Breast epithelium (tissue), 4 donors: Measurements from ENCODE around the gene NUTF2. TPM values are rescaled to one million over a fixed set of nuclear protein-coding genes. Genes with fewer than 3 reads are reported as not detected.

Experiments
- DNase-seq, 2 donors: peaks; one replicate each; pipeline ENCODE4 v3.0.0-alpha.2; 2019; ENCODE audit warnings: low spot score in 2 of 2
- H3K27ac ChIP-seq, 2 donors: fragments of 200-600 bp; sonication (generic) in 1 of 2; one replicate each; pipeline ENCODE4 v1.5.1; 2016 to 2019; ENCODE audit warnings: mild to moderate bottlenecking in 1 of 2
- H3K27me3 ChIP-seq, 2 donors: fragments of 200-600 bp; sonication (generic) in 1 of 2; one replicate each; pipeline versions ENCODE4 v1.5.1 to v1.6.0; 2017 to 2019; ENCODE audit warnings: control low read depth in 1 of 2, mild to moderate bottlenecking in 1 of 2
- H3K36me3 ChIP-seq: fragments of 200-600 bp; one replicate; pipeline ENCODE4 v1.5.1; 2019
- H3K4me1 ChIP-seq, 2 donors: fragments of 200-600 bp; sonication (generic); one replicate each; pipeline ENCODE4 v1.5.1; 2016 to 2019; ENCODE audit warnings: control low read depth in 1 of 2
- H3K4me3 ChIP-seq, 3 donors: fragments of 200-600 bp; sonication (generic); 1 replicate in 2 of 3; 2 replicates in 1 of 3; pipeline ENCODE4 v1.5.1; 2016 to 2019; ENCODE audit warnings: mild to moderate bottlenecking in 3 of 3, moderate library complexity in 2 of 3
- H3K9me3 ChIP-seq, 2 donors: fragments of 200-600 bp; sonication (generic) in 1 of 2; one replicate each; pipeline ENCODE4 v1.5.1; 2016 to 2019; ENCODE audit warnings: control low read depth in 1 of 2
- POLR2A ChIP-seq: fragments of 450-650 bp; IDR thresholded peaks from one replicate; pipeline ENCODE4 v1.6.1; 2016; ENCODE audit warnings: antibody characterized with exemption, mild to moderate bottlenecking, moderate library complexity
- POLR2AphosphoS5 ChIP-seq, 3 donors: sonication (generic); formaldehyde crosslinking; IDR thresholded peaks; one replicate each; pipeline ENCODE4 v1.6.1; 2017; ENCODE audit warnings: antibody characterized with exemption in 3 of 3
- intact Hi-C: fragments of 100-400 bp; cut with DNase I; formaldehyde crosslinking; loops from one replicate; pipeline ENCODE4 v1.15.1; 2023; ENCODE audit warnings: low total_unique reads
- total RNA-seq, 3 donors: library from RNA; depleted of rRNA; stranded (reverse); fragments of >200 nt; gene quantifications; one replicate each; pipeline ENCODE4 v1.1.0, GENCODE V29; 2016
- TF ChIP-seq, protein P1 (sequence below), 3 donors: fragments of 450-650 bp; IDR thresholded peaks; one replicate each; pipeline ENCODE4 v1.5.1; 2016 to 2017; ENCODE audit warnings: antibody characterized with exemption in 3 of 3, mild to moderate bottlenecking in 3 of 3, moderate library complexity in 3 of 3

The NUTF2 gene
- total RNA-seq, 3 donors from 2014 or later: 91.5 to 168 (median 94.8) TPM

DNA sequence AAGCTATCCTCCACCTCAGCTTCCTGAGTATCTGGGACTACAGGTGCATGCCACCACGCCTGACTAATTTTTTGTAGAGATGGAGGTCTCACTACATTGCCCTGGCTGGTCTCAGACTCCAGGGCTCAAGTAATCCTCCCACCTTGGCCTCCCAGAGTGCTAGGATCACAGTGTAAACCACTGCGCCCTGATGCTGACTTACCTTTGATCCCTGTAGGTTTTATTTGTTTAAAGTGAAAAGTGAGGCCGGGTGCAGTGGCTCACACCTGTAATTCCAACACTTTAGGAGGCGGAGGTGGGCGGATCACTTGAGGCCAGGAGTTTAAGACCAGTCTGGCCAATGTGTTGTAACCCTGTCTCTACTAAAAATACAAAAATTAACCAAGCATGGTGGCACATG is 55.0 kb downstream of the NUTF2 start:
- TF ChIP-seq, protein P1, sequence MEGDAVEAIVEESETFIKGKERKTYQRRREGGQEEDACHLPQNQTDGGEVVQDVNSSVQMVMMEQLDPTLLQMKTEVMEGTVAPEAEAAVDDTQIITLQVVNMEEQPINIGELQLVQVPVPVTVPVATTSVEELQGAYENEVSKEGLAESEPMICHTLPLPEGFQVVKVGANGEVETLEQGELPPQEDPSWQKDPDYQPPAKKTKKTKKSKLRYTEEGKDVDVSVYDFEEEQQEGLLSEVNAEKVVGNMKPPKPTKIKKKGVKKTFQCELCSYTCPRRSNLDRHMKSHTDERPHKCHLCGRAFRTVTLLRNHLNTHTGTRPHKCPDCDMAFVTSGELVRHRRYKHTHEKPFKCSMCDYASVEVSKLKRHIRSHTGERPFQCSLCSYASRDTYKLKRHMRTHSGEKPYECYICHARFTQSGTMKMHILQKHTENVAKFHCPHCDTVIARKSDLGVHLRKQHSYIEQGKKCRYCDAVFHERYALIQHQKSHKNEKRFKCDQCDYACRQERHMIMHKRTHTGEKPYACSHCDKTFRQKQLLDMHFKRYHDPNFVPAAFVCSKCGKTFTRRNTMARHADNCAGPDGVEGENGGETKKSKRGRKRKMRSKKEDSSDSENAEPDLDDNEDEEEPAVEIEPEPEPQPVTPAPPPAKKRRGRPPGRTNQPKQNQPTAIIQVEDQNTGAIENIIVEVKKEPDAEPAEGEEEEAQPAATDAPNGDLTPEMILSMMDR (IDR thresholded peaks at IDR 0.05): no peak
- TF ChIP-seq POLR2AphosphoS5 (IDR thresholded peaks at IDR 0.05) (no peak), POLR2A (no peak)
- Histone ChIP-seq H3K4me3 (no peak overlapping the region), H3K9me3 (no peaks in the 10 kb centered on the region), H3K4me1 (no peaks in the 10 kb centered on the region), H3K36me3 (no peaks in the 10 kb centered on the region), H3K27me3 (no peaks in the 10 kb centered on the region), H3K27ac (no peak overlapping the region)
- intact Hi-C loops: no loop called here
- DNase-seq: no peak

- Histone ChIP-seq H3K4me1 (no peaks in the 10 kb centered on the region), H3K9me3 (no peaks in the 10 kb centered on the region), H3K27ac (no peak overlapping the region), H3K4me3 (no peak overlapping the region), H3K27me3 (no peaks in the 10 kb centered on the region), H3K36me3 (no peaks in the 10 kb centered on the region)
- TF ChIP-seq, protein P1 (IDR thresholded peaks at IDR 0.05): no peak
- TF ChIP-seq POLR2AphosphoS5 (IDR thresholded peaks at IDR 0.05) (no peak), POLR2A (no peak)
- no peak for DNase-seq
- intact Hi-C loops: no loop called here
Observed at GRCh38 chr16:67902831-67903230, 56.1 kb downstream of the NUTF2 start.

- Histone ChIP-seq H3K36me3 (no peaks in the 10 kb centered on the region), H3K9me3 (no peaks in the 10 kb centered on the region), H3K4me3 (no peak overlapping the region), H3K4me1 (no peaks in the 10 kb centered on the region), H3K27me3 (no peaks in the 10 kb centered on the region), H3K27ac (no peak overlapping the region)
- DNase-seq: no peak
- TF ChIP-seq, protein P1 (IDR thresholded peaks at IDR 0.05): no peak
- TF ChIP-seq POLR2AphosphoS5 (IDR thresholded peaks at IDR 0.05) (no peak), POLR2A (no peak)
- intact Hi-C loops: no loop called here
Observed at GRCh38 chr16:67907397-67908180, 60.9 kb downstream of the NUTF2 start.

- Histone ChIP-seq H3K27me3 (no peaks in the 10 kb centered on the region), H3K4me3 (no peak overlapping the region), H3K27ac (no peak overlapping the region), H3K36me3 (no peaks in the 10 kb centered on the region), H3K4me1 (no peaks in the 10 kb centered on the region), H3K9me3 (no peaks in the 10 kb centered on the region)
- DNase-seq: no peak
- intact Hi-C loops: no loop called here
- TF ChIP-seq, protein P1 (IDR thresholded peaks at IDR 0.05): no peak
- TF ChIP-seq POLR2AphosphoS5 (IDR thresholded peaks at IDR 0.05) (no peak), POLR2A (no peak)
Observed at GRCh38 chr16:67909056-67909742, 62.5 kb downstream of the NUTF2 start.

- no peak overlapping the region for H3K27ac ChIP-seq
- TF ChIP-seq POLR2A (no peak), POLR2AphosphoS5 (IDR thresholded peaks at IDR 0.05) (no peak)
- TF ChIP-seq, protein P1 (IDR thresholded peaks at IDR 0.05): no peak
- no peaks in the 10 kb centered on the region for H3K36me3 ChIP-seq
- H3K4me1 ChIP-seq: no peaks in the 10 kb centered on the region
- H3K9me3 ChIP-seq: no peaks in the 10 kb centered on the region
- intact Hi-C loops: no loop called here
- H3K4me3 ChIP-seq: no peak overlapping the region
- H3K27me3 ChIP-seq: no peaks in the 10 kb centered on the region
- DNase-seq: no peak
Observed at GRCh38 chr16:67910158-67910557, 63.4 kb downstream of the NUTF2 start.
